ENCODE measurements around the gene ARHGAP15. TPM values are rescaled to one million over a fixed set of nuclear protein-coding genes. Genes with fewer than 3 reads are reported as not detected.

Gene ARHGAP15
- total and polyA plus RNA-seq, 12 donors, result 1.3 to 7.7 (median 2.8) TPM

- WGBS, 2 donors, result 86 to 88% methylated on average over 3 of the region's 3 CpGs
Observed at GRCh38 chr2:143680885-143681405, 551.7 kb downstream of the ARHGAP15 start.

GRCh38 chr2:143682436-143683055 lies 553.3 kb downstream of the ARHGAP15 start:
- H3K36me3 ChIP-seq, result no peaks in the 10 kb centered on the region
- H3K9me3 ChIP-seq, result no peaks in the 10 kb centered on the region
- no peak for DNase-seq
- intact Hi-C loops (cut with DNase I), result no loop called here
- H3K27me3 ChIP-seq, result no peaks in the 10 kb centered on the region
- H3K4me3 ChIP-seq, result no peak overlapping the region
- no peak for TF ChIP-seq CTCF (IDR thresholded peaks at IDR 0.05)
- WGBS, 2 donors, result 85 to 93% methylated on average over 5 of the region's 5 CpGs
- H3K4me1 ChIP-seq, result no peaks in the 10 kb centered on the region
- H3K27ac ChIP-seq, result no peak overlapping the region
- ATAC-seq, result no peak

More at GRCh38 chr2:143680885-143681405, 551.7 kb downstream of the ARHGAP15 start:
- Histone ChIP-seq H3K4me3 (no peak overlapping the region), H3K9me3 (no peaks in the 10 kb centered on the region), H3K27me3 (no peaks in the 10 kb centered on the region), H3K36me3 (no peaks in the 10 kb centered on the region), H3K4me1 (no peaks in the 10 kb centered on the region), H3K27ac (no peak overlapping the region)
- no peak for TF ChIP-seq CTCF (IDR thresholded peaks at IDR 0.05)
- no peak for DNase-seq
- intact Hi-C loops (cut with DNase I), result no loop called here
- no peak for ATAC-seq

GRCh38 chr2:143683977-143684376 lies 554.8 kb downstream of the ARHGAP15 start:
- DNase-seq (no peak), ATAC-seq (no peak)
- WGBS, 2 donors, result 92 to 93% methylated on average over 1 of the region's 1 CpG
- intact Hi-C loops (cut with DNase I), result no loop called here
- H3K4me3 ChIP-seq, result no peak overlapping the region
- no peaks in the 10 kb centered on the region for H3K9me3 ChIP-seq
- H3K27me3 ChIP-seq, result no peaks in the 10 kb centered on the region
- no peaks in the 10 kb centered on the region for H3K4me1 ChIP-seq
- H3K36me3 ChIP-seq, result no peaks in the 10 kb centered on the region
- no peak for TF ChIP-seq CTCF (IDR thresholded peaks at IDR 0.05)
- H3K27ac ChIP-seq, result no peak overlapping the region

DNA sequence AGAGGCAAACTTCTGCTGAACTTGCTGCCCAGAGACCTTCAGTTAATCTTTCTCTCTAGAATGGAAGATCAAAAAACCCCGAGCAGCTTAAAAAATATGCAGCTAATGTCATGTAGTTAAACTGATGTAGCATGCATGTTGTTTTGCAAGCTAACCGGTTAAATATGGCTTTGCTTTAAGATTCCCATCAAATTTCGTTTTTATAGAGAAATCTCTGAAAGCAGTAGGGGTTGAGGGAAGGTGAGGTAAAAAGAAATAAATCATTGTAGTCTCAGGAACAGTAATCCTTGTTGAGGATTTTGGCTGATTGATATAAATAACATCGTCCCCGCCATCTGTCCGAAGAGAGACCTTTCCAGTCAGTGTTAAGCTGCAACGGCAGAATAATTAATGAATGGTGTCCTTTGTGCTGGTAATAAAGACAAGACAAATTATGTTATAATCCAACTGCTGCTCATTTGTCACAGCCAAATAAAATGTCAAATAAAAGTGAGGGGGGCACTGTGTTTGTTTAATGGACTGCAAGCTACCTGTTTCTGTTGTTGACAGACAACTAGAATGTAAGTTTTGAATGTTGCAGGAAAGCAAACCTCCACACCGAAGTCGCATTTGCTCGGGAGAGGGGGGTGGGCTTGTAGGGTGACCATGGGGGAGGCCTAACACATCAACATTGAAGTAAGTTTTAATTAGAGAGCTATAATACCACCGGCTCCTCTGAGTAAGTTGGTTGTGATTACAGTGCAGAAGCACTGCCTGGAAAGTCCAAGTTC lies 555.5 kb downstream of the ARHGAP15 start:
- TF ChIP-seq CTCF (IDR thresholded peaks at IDR 0.05), result no peak
- ATAC-seq (no peak), DNase-seq (no peak)
- Histone ChIP-seq H3K36me3 (no peaks in the 10 kb centered on the region), H3K4me3 (no peak overlapping the region), H3K27ac (no peak overlapping the region), H3K27me3 (no peaks in the 10 kb centered on the region), H3K4me1 (no peaks in the 10 kb centered on the region), H3K9me3 (no peaks in the 10 kb centered on the region)
- intact Hi-C loops (cut with DNase I), result no loop called here
- WGBS, 2 donors, result 78 to 83% methylated on average over 11 of the region's 11 CpGs

Data from heart right ventricle (tissue), 16 donors.